Osteoblast (primary cell): ENCODE results near the gene TCF25. TPM values are rescaled to one million over a fixed set of nuclear protein-coding genes. Genes with fewer than 3 reads are reported as not detected.
"Not testable (repeated sequence)": the region's sequence is repeated elsewhere in the genome, so short reads cannot be mapped to it uniquely, and the experiment has no call there.

Experiments used
- DNase-seq: peaks from one replicate; pipeline ENCODE4 v3.0.0; 2011; ENCODE audit warnings: low spot score, mixed read lengths; ENCODE audit not compliant: insufficient read length; ENCODE audit errors: missing footprints
- H2AFZ ChIP-seq: 2 replicates; pipeline ENCODE4 v1.6.0; 2011; ENCODE audit warnings: mild to moderate bottlenecking, low read length
- H3K27ac ChIP-seq: 2 replicates; pipeline ENCODE4 v1.5.1; 2011; ENCODE audit warnings: mild to moderate bottlenecking, low read depth, low read length, moderate library complexity
- H3K27me3 ChIP-seq: 2 replicates; pipeline ENCODE4 v1.6.0; 2012; ENCODE audit warnings: mild to moderate bottlenecking, control low read depth, inconsistent platforms, low read length, moderate library complexity; ENCODE audit not compliant: insufficient read depth
- H3K36me3 ChIP-seq: 2 replicates; pipeline ENCODE4 v1.5.1; 2011; ENCODE audit warnings: mild to moderate bottlenecking, low read length, control low read depth, moderate library complexity; ENCODE audit not compliant: insufficient read depth
- H3K4me1 ChIP-seq: 2 replicates; pipeline ENCODE4 v1.5.1; 2011; ENCODE audit warnings: mild to moderate bottlenecking, low read length, control low read depth, moderate library complexity; ENCODE audit not compliant: insufficient read depth
- H3K4me2 ChIP-seq: 2 replicates; pipeline ENCODE4 v1.6.0; 2011; ENCODE audit warnings: mild to moderate bottlenecking, low read length; ENCODE audit not compliant: insufficient read depth
- H3K4me3 ChIP-seq: fragments of 200-600 bp; sonication (generic); 3 replicates; pipeline ENCODE4 v1.5.1; 2012; ENCODE audit warnings: mild to moderate bottlenecking, low read length, inconsistent platforms; ENCODE audit not compliant: insufficient read depth
- H3K79me2 ChIP-seq: 2 replicates; pipeline ENCODE4 v1.6.0; 2012; ENCODE audit warnings: mild to moderate bottlenecking, low read length, control low read depth, inconsistent platforms; ENCODE audit not compliant: insufficient read depth
- H3K9me3 ChIP-seq: 2 replicates; pipeline ENCODE4 v1.5.1; 2011; ENCODE audit warnings: low read depth, low read length, control low read depth
- H4K20me1 ChIP-seq: 2 replicates; pipeline ENCODE4 v1.6.0; 2012; ENCODE audit warnings: mild to moderate bottlenecking, low read length, control low read depth; ENCODE audit not compliant: insufficient read depth
- CTCF ChIP-seq: IDR thresholded peaks from 2 replicates; pipeline ENCODE4 v1.5.1; 2011; ENCODE audit warnings: mild to moderate bottlenecking, low read depth, low read length, moderate library complexity; ENCODE audit errors: extremely low read depth
- total RNA-seq: library from RNA; depleted of rRNA; stranded (reverse); fragments of >200 nt; gene quantifications from 2 replicates; pipeline ENCODE4 v1.2.3, GENCODE V29; 2012

TCF25 gene
- total RNA-seq, 1 donor: 230 TPM

DNA sequence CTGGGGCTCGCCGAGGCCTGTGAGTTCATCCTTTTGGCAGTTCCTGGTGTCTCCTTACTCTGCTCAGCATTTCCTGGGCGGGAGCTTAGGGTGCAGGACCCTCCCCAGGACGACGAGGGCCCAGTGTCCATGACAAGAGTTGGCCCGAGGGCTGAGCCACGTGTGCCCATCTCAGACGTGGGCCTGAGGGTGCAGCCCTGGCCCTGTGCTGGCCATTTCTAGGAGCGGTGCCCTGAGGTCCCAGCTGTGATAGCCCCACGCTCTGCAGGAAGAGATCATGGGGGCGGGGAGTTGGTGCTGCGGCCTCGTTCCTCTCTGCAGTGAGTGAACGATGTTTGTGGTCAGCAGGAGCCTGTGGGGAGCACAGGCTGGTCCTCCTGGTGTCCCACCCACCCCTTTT, 39.2 kb downstream of the TCF25 start:
- Histone ChIP-seq H3K27me3 (no peaks in the 10 kb centered on the region), H3K79me2 (no peaks in the 10 kb centered on the region), H3K4me3 (no peak overlapping the region), H2AFZ (no peak overlapping the region), H3K4me1 (peaks cover 7% of the 10 kb centered on the region), H3K9me3 (no peaks in the 10 kb centered on the region), H3K27ac (no peak overlapping the region), H3K36me3 (peaks cover 40% of the 10 kb centered on the region), H4K20me1 (peaks cover 8% of the 10 kb centered on the region), H3K4me2 (no peak overlapping the region)
- DNase-seq: peak; percentile 41
- TF ChIP-seq CTCF: no peak

GRCh38 chr16:89913408-89914387, 40.3 kb downstream of the TCF25 start:
- Histone ChIP-seq H2AFZ (no peak overlapping the region), H3K27ac (no peak overlapping the region), H3K79me2 (no peaks in the 10 kb centered on the region), H3K4me1 (peaks cover 16% of the 10 kb centered on the region), H3K36me3 (peaks cover 40% of the 10 kb centered on the region), H4K20me1 (peaks cover 8% of the 10 kb centered on the region), H3K4me2 (no peak overlapping the region), H3K27me3 (no peaks in the 10 kb centered on the region), H3K9me3 (no peaks in the 10 kb centered on the region), H3K4me3 (no peak overlapping the region)
- peak; percentile 69 for DNase-seq
- TF ChIP-seq CTCF: no peak

DNA sequence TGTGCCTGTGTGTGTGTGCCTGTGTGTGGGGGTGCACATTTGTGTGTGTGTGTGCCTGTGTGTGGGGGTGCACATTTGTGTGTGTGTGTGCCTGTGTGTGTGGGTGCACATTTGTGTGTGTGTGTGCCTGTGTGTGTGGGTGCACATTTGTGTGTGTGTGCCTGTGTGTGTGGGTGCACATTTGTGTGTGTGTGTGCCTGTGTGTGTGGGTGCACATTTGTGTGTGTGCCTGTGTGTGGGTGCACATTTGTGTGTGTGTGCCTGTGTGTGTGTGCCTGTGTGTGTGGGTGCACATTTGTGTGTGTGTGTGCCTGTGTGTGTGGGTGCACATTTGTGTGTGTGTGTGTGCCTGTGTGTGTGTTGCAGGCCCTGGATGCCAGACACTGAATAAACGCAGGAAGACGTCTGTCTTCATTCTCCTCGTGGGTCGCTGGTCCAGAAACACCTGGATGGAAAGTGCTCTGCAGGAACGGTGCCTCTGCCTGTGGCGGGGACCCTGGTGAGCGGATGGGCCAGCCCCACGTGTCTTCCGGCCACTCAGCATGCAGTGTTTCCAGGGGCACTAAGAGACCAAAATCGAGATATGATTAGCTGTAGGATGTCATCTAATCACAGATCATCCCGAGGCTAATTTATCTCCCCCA, 41.4 kb downstream of the TCF25 start:
- not testable (repeated sequence) for H4K20me1 ChIP-seq, H3K4me2 ChIP-seq, H3K27me3 ChIP-seq, H3K4me3 ChIP-seq, H3K9me3 ChIP-seq, H2AFZ ChIP-seq, H3K27ac ChIP-seq
- peak; percentile 34 for DNase-seq
- Histone ChIP-seq H3K79me2 (peaks cover 10% of the 10 kb centered on the region), H3K36me3 (peaks cover 29% of the 10 kb centered on the region), H3K4me1 (peaks cover 22% of the 10 kb centered on the region)

GRCh38 chr16:89915303-89916232, 42.2 kb downstream of the TCF25 start:
- Histone ChIP-seq H3K4me1 (peaks cover 27% of the 10 kb centered on the region), H3K4me3 (no peak overlapping the region), H3K27me3 (no peaks in the 10 kb centered on the region), H3K9me3 (no peaks in the 10 kb centered on the region), H2AFZ (no peak overlapping the region), H4K20me1 (peaks cover 6% of the 10 kb centered on the region), H3K27ac (no peak overlapping the region), H3K36me3 (peaks cover 21% of the 10 kb centered on the region), H3K79me2 (peaks cover 14% of the 10 kb centered on the region), H3K4me2 (no peak overlapping the region)
- peak; percentile 70 for DNase-seq
- TF ChIP-seq CTCF: no peak
